Dedifferentiated amniotic fluid mesenchymal stem cell (primary cell): Measurements from ENCODE around the gene ZNF655.
"Not testable (repeated sequence)": the region's sequence is repeated elsewhere in the genome, so short reads cannot be mapped to it uniquely, and the experiment has no call there.

Experiments used
- DNase-seq: peaks from one replicate; pipeline ENCODE4 v3.0.0-alpha.2; 2016; ENCODE audit errors: extremely low spot score

The ZNF655 gene

DNA sequence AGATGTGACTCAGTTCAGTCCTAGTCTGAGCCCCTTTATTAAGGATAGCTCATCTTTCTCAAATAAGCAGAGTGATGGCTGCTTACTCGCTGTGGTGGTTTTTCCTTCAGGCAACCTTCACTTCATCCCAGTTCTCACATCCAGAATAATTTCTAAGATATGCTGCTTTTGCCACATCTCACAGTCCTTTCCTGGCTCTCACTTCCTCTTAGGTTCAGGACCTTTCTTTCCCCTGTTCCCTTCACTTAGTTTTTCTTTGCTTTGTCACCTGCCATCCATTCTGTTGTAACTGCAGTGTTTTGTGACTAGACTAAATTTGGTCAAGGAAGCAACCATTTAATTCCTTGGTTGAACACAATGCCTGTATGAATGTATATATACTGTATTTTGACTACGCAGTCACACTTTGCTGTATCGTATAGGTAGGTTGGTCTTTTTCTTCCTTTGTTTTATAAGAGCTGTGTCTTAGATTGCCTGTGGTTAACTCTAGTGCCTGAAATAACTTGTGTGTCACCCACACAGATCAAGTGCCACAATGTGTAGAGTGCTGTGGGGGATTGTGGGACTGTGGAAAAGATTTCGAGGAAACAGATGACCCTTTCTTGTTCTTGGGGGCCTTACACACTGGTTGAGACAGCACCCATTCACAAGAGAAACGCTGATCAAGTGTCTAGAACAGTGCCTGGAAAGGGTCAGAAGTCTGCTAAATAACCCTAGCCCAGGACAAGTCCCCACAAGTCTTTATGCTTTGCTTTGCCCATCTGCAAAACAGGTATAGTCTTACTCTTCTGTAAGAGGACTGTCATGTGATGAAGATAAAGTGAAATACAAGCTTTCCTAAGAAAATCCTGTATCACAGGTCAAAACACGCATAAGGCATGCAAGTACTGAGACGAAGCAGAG lies 2.6 kb downstream of the ZNF655 start:
- DNase-seq, result no peak

DNA sequence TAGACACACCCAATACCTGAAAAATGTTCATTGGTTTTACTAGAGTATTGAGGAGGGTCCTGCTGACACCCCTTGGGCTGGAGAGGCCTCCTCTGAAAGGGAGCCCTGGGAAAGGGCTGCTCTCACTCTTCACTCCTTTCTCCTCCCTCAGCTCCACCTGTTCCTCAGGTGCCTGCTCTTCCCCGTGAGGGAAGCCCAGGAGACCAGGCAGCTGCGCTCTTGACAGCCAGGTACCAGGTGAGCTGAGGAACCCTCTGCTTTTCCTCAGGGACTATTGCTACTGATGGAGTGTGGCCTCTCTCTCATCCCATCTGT lies 3.3 kb downstream of the ZNF655 start:
- DNase-seq, result no peak

DNA sequence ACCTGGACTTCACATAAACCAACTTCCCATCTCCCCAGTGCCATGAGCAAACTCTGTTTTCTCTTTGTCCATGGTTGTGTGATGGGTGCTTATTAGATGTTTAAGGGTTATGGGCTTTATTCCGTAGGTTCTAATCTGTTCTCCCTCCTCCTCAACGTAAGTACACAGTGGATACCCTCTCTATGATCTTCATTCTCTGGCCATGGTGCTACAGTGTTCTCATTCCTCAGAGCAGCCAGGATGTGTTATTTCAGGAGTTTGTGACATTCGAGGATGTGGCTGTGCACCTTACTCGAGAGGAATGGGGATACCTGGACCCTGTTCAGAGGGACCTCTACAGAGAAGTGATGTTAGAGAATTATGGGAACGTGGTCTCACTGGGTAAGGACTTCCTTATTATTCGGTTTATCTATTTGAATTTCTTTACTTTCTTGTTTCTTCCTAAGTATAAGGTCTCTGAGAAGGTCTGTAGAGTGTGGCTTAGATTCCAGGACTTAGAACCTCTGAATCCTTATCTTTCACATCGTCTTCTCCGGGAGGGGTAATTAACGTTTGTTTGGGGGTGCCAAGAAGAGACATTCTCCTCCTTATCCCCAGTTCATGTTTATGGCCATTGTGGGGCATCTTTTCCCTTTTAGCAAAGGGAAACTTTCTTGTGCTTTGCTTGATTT lies 3.8 kb downstream of the ZNF655 start:
- DNase-seq, result no peak

DNA sequence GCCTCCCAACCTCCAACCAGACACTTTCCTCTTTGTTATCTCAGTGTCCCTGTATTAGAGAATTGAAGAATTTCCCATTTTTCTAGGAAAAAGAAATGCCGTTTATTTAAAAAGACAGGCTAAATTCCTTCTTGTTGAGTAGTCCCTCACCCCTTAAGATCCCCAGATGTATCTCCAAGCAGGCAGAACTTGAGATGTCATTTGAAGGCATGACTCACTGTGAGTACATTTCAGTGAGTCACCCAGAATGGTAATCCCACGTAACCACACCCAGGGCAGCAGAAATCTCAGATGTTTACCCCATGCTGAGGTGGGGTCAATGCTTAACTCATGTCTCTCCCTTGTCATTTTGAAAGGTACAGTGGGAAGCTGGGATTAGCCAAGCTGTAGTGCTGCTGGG lies 4.4 kb downstream of the ZNF655 start:
- DNase-seq, result peak; percentile 96

DNA sequence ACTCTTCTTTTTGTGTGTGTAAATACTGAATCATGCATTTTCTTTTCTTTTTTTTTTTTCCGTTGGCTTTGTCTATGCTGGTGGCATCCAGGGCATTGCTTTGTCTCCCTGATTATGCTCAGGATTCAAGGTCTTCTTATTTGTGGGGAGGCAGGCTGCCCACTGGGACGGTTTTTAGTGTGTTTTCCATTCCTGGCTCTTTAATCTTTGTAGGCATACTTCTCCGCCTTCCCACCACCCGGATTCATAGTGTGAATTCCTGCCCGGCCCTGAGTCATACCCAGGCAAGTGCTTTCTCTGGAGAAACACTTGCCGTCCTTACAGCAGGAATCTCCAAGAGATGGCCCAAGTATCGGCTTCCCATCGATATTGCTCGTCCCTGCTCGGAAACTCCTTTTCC lies 5.2 kb downstream of the ZNF655 start:
- peak; percentile 47 for DNase-seq

DNA sequence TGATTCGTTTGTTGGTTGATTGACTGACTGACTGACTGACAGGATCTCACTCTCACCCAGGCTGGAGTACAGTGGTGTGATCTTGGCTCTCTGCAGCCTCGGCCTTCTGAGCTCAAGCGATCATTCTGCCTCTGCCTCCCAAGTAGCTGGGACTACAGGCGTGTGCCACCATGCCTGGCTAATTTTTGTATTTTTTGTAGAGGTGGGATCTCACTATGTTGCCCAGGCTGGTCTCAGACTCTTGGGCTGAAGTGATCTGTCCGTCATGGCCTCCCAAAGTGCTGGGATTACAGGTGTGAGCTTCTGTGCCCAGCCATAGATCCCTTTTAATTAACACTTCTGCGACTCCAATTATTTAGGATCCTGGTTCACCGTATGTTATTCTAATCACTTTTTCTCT lies 10.3 kb downstream of the ZNF655 start:
- not testable (repeated sequence) for DNase-seq

DNA sequence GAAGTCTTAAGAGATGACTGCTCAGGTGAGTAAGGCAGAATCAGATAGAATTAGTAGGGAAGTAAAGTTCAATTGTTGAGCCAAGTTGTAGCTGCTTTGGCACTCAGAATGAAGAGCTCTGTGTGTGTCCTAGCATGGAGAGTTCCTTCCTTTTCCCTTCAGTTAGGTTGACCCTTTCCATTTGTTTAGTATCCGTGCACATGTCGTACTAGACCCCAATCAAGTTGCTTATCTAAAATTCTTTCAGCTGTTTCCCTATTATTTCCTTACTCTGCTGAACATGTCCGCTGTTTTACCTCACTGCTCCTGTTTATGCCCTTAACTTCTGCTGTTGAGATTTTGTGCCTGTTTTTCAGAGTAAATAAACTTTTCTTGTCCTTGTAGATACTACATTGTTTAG lies 13.3 kb downstream of the ZNF655 start:
- DNase-seq, result no peak

DNA sequence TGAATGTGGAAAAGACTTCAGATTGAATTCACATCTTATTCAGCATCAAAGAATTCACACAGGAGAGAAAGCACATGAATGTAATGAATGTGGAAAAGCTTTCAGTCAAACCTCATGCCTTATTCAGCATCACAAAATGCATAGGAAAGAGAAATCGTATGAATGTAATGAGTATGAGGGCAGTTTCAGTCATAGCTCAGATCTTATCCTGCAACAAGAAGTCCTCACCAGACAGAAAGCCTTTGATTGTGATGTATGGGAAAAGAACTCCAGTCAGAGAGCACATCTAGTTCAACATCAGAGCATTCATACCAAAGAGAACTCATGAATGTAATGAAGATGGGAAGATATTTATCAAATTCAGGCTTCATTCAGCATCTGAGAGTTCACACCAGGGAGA lies 14.8 kb downstream of the ZNF655 start:
- DNase-seq, result no peak

DNA sequence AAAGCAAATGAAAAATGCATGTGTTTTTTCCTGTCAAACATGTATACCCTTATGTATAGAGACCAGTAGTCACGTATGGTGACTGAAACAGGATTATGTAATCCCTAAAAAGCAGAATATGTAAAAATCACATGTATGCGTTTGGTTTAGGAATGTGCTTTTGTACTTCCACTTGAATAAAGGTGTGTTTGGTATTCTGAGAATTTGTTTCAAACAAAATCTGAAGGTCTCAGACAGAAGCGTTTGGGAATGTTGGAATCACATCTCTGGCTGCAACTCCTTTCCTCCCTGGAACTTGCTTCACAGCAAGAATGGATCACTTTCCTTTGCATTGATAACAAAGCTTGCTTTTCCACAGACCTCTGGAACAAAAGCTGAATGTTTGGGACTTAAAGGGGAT lies 17.8 kb downstream of the ZNF655 start:
- no peak for DNase-seq

DNA sequence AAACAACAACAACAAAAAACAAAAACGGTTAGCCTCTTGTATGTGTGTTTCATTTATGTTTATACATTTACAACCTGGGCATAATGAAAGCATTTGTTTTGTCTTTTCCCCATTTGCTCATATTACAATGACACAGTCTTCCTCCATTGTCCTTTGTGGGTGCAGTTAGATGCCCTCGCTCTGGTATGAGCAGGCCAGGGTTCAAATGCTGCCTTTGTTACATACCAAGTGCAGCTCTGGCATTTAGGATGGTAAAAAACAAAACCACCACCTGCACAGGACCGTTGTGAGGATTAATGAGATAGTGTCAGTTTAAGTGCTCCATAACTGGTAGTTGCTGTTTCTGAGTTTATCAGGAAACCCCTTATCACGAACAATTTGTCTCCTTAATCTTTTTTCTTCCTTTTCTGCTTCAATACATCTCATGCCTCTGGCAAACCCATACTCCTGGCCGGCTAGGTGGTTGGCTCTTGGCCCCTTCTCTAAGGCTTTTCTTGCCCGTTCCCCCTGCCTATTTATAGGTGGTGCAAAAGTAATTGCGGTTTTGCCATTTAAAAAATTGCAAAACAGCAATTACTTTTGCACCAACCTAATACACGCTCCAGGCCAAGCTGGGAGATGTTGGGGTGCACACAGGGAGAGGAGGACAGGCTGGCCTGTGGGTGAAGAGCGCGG lies 21.0 kb downstream of the ZNF655 start:
- DNase-seq, result no peak

DNA sequence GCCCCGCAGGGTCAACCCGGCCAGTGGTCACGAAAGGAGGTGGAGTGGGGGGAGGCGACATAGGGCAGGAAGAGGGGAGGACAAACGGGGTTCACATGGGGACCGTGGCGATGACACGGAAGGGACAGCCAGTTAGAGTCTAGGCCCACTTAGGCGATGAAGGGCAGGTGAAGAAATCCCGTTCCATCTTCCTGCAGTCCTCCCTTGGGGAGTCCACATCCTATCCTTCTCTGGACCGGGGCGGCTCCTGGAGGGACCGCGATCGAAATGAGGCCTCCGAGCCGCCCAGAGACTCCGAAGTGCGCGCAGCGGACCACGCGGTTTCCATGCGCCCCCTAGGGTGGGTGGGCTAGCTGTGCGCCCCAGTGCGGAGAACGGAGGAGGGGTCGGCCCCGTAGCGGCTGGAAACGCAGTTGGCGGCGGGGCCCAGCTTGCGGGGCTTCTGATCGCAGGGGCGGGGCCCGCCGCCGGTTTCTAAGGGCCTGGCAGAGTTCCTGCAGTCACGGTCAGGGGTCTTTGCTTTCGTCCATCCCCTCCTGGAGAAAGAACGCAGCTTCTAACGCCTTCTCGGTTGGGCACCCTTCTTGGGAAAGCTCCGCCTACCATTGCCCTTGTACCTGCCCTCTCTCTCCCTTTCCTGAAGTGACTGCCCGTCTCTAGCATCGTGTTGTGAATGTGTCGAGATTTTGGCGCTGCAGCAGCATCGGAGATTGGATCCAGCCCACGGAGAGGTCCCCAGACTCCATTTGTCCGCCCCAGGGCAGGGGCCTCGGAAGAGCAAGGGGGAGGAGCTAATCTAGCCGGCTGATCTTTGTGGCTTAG lies 21.7 kb downstream of the ZNF655 start:
- no peak for DNase-seq

DNA sequence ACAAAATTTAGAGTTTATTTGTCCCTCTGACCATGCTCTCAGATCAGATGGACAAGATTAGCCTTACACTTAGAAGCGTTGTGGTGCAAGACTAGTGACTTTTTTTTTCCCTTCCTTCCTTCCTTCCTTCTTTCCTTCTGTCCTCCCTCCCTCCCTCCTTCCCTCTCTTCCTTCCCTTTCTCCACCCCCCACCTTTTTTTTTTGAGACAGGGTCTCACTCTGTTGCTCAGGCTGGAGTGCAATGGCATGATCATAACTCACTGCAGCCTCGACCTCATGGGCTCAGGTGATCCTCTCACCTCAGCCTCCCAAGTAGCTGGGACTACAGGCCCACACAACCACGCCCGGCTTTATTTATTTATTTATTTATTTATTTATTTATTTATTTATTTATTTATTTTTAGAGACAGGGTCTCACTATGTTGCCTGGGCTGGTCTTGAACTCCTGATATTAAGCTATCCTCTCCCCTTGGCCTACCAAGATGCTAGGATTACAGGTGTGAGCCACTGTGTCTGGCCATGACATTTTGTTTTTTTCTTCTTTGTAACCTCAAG lies 22.4 kb downstream of the ZNF655 start:
- DNase-seq, result not testable (repeated sequence)

DNA sequence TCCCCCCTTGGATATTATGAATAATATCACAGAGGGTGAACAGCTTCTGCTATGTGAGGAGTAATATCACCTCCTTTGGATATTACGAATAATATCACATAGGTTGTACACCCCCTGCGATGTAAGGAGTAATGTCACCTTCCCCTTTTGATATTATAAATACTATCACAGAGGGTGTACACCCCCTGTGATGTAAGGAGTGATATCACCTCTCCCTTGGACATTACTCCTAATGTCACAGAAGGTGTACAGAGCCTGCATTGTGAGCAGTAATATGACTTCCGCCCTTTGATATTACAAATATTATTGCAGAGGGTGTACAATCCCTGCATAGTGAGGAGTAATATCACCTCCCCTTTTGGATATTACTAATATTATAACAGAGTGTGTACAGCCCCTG lies 30.4 kb downstream of the ZNF655 start:
- no peak for DNase-seq

DNA sequence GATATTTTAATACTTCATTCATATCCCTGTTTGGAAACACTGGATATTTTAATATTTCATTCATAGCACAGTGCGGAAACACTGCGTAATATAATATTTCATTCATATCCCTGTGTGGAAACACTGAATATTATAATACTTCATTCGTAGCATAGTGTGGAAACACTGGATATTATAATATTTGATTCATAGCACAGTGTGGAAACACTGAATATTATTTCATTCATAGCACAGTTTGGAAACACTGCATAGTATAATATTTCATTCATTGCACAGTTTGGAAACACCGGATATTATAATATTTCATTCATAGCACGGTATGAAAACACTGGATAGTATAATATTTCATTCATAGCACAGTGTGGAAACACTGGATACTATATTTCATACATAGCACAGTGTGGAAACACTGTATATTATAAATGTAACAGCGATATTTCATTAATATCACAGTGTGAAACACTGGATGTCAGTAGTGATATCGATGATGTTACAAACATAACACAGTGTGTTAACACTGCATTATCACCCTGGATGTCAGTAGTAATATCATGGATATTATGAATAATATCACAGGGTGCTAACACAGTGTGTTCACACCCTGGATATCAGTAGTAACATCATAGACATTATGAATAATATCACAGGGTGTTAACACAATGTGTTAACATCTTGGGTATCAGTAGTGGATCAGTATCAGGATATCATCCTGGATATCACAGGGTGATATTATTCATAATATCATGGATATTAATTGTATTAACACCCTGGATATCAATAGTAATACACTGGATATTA lies 36.7 kb downstream of the ZNF655 start:
- no peak for DNase-seq

DNA sequence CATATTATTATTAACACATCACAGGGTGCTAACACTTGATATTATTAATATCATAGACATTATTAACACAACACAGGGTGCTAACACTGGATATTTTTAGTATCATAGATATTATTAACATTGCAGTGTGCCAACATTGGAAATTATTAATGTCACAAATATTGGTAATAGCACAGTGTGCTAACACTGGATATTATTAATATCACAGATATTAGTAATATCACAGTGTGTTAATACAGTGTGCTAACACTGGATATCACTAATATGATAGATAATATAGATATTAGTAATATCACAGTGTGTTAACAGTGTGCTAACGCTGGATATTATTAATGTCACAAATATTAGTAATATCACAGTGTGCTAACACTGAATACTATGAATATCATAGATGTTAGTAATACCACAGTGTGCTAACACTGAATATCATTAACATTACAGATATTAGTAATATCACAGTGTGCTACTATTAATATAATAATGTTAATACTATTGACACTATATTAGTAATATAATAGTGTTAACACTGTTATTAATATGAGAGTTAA lies 38.0 kb downstream of the ZNF655 start:
- no peak for DNase-seq

DNA sequence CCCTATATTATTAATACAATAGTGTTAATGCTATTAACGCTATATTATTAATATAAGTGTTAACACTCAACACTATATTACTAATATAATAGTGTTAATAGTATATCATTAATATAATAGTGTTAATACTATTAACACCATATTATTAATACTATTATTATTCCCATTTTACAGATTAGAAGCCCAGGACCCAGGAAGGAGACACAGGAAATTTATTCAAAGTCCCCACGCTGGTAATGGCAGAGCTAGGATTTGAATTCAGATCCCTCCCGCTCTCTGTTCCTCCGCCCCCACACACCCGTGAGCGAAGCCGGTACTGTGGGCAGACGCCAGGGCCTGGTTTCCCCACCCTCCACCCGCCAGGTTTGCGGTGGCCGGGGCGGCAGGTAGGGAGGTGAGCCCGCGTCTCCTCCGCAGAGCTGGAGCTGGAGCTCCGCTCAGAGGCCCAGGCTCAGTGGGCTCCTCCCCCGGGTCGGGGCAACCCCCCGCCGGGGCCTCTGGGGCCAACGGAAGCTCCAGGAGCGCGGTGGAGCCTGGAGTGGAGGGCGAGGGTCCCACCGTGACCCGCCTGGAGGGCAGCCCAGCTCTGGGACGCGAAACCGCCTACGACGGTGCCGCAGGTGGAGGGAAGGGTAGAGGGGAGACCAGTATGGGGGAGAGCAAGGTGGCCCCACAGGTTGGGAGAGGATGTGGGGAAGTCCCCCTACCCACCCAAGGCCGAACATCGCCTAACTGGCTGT lies 39.5 kb downstream of the ZNF655 start, which contains the start of gene TMEM225B:
Gene TMEM225B, plus strand, starts transcription at position 506 of the 740 bp plus-strand sequence. CDS start 6,122 bp downstream, outside the sequence.
- DNase-seq, result no peak

DNA sequence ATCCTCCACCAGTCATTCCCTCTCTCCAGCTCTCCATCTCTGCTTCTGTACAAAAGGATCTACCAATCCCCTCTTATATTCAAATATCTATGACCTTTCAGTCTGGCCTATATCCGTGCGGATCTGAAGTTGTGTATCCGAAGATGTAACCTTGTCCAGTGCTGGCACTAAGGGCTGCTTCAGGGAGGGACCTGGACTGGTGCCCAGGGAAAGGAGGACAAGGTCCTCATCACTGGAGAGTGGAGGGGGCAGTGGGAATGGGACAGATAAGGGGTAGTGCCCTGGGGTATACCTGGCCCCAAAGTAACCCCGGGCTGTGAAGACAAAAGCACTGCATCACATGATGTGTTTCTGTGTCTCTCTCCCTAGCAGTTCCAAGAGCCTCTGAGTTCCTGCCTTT lies 41.4 kb downstream of the ZNF655 start:
- no peak for DNase-seq

DNA sequence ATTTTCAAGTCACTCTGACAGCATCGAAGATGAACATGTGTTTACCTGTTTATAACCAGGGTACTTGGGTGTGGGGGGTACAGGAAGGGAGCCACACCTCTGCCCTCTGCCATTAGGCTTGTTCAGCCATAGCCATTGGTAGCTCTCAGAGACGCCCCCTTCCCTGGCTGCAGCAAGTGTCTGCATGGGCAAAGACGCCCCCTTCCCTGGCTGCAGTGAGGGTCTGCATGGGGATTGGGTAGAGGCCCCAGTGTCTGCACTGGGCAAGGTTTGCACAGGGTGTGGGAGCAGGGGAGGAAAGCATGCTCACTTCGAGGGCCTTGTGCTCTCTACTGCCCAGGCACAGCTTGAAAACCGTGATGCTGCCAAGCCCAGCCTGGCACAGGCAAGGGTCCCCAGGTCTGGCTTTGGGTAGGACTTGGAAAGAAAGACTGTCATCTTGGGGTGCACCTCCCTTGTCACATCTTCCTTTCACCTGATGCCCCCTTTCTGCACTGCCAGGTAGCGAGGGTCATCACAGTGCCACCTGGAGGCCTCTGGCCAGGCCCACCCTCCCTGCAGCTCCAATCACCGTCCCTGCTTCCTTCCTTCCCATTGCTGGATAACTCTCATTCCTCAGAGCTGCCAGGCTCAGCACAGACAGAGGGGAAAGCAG lies 43.3 kb downstream of the ZNF655 start:
- DNase-seq, result no peak

DNA sequence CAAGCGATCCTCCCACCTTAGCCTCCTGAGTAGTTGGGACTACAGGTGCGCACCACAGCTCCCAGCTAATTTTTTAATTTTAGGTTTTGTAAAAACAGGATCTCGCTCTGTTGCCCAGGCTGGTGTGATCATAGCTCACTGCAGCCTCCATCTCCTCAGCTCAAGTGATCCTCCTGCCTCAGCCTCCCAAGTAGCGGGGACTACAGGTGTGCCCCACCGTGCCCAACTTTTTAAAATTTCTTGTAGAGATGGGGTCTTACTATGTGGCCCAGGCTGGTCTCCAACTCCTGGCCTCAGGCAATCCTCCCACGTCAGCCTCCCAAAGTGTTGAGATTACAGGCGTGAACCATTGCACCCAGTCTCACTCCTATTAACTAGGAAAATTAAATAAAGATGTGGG lies 47.1 kb downstream of the ZNF655 start:
- no peak for DNase-seq
